Right lung (tissue), 5 donors: ENCODE data around the gene JMY. TPM values are rescaled to one million over a fixed set of nuclear protein-coding genes. Genes with fewer than 3 reads are reported as not detected.

ENCODE experiments used
- DNase-seq, 2 donors: peaks; one replicate each; pipeline ENCODE4 v3.0.0-alpha.2; 2013
- polyA plus RNA-seq, 5 donors: library from polyadenylated mRNA; unstranded; fragments of 120-200 nt; gene quantifications; one replicate each; pipeline versions ENCODE4 v1.2.1 to v1.2.3, GENCODE V29; 2013; ENCODE audit warnings: inconsistent platforms in 1 of 5, low replicate concordance in 1 of 5; ENCODE audit not compliant: insufficient read length in 5 of 5, insufficient read depth in 1 of 5

The JMY gene
- polyA plus RNA-seq, 5 donors, result 9.4 to 20.5 (median 18.8) TPM

DNA sequence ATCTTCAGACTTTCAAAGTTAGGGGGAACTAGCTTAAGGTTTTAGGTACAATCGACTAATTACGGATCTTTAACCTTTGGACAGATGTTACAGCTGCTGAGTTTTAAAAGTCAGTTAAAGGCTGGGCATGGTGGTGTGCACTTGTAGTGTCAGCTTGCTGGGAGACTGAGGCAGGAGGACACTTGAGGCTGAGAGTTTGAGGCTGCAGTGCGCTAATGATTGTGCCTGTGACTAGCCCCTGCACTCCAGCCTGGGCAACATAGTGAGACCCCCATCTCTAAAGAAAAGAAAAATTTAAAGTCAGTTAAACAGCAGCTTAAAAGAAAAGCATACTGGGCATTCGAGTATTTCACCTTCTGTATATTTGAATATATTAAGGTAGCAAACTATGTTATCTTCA is 51.4 kb downstream of the JMY start:
- no peak for DNase-seq

GRCh38 chr5:79287907-79288306 is 52.0 kb downstream of the JMY start:
- DNase-seq, result no peak

DNA sequence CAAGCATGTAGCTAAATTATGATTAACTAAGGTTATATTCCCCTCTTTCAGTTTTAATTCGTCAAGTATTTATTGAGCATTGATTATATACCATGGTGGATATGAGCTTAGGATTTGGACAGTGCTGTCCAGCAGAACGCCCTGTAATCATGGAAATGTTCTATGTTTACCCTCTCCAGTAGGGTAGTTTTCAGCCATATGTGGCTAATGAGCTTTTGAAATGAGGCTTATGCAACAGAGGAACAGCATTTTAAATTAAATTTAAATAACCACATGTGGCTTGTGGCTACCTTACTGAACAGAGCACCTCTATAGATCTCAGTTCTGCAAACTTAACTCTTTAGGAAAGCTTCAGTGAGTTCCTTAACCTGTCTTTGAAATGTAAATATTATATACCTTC is 59.1 kb downstream of the JMY start:
- DNase-seq, result no peak

- peak; percentile 20 to 22 for DNase-seq
Observed at GRCh38 chr5:79297661-79298060, 61.7 kb downstream of the JMY start.

- no peak for DNase-seq
Observed at GRCh38 chr5:79301046-79301712, 65.2 kb downstream of the JMY start.

- DNase-seq, result no peak
Observed at GRCh38 chr5:79302454-79302853, 66.5 kb downstream of the JMY start.

DNA sequence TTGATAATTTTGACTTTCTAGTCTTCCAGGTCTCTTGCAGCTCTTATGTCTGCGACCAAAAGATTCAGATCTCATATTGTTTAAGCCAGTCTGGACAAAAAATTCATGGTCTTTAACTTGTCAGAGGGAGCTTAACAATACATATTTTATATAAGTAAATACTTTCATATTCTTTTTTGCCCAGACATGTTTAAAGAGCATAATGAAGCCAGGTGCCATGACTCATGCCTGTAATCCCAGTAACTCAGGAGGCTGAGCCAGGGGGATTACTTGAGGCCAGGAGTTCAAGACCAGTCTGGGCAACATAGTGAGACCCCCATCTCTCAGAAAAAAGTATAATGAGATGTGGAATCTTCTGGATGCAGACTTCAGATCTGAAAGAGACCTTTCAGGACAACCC is 69.8 kb downstream of the JMY start:
- DNase-seq, result no peak

GRCh38 chr5:79318935-79319614 is 83.1 kb downstream of the JMY start:
- DNase-seq, result no peak

DNA sequence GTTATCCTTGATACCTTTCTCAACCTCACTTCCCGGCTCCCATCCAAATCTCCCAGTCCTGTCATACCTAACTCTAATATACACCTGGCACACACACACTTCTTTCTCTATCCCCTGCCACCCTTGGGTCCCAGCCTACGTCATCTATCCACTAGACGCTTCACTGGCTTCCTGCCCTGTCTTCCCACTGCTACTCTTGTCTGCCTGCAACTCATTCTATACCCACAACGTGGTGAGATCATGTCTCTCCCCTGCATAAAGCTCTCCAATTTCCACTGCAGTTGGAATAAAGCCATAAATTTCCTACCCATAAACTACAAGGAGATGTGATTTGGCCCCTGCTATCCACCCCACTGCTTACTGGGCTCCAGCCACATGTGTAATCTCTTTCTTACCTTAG is 93.5 kb downstream of the JMY start:
- no peak for DNase-seq

DNA sequence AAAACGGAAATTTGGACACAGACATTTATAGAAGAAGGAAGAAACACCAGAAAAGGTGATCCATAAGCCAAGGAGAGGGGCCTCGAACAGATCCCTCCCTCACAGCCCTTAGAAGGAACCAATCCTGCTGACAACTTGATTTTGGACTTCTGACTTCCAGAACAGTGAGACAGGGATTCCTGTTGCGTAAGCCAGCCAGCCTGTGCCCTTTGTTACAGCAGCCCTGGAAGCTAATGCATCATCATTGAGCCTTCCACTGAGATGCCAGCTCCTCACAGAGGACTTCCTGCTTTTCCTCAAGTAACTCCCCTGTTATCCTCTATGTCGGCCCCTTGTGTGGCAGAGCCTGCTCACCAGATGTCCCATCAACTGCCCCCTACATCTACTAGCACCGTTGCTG is 94.1 kb downstream of the JMY start:
- no peak for DNase-seq

GRCh38 chr5:79333852-79334557 is 98.1 kb downstream of the JMY start:
- DNase-seq, result no peak

DNA sequence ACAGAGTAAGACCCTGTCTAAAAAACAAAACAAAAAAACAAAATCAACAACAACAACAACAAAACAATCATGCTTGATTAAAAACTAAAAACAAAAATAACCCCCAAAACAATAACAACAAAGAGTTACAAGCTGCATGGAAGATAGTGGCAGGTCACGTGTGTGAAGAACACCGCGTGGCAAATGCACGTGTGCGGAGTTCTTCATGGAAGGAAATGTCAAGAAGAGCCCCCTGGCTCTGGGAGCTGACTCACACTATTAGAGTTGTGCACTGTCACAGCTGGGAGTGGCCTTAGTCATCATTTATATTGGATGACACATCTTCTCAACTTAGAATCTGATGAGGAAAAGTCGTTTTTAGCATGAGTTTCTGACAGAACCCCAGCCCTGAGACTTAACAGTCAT is 110.5 kb downstream of the JMY start:
- no peak for DNase-seq

GRCh38 chr5:79349047-79349446 is 113.1 kb downstream of the JMY start:
- DNase-seq, result no peak

- DNase-seq, result no peak
Observed at GRCh38 chr5:79349881-79350280, 114.0 kb downstream of the JMY start.

DNA sequence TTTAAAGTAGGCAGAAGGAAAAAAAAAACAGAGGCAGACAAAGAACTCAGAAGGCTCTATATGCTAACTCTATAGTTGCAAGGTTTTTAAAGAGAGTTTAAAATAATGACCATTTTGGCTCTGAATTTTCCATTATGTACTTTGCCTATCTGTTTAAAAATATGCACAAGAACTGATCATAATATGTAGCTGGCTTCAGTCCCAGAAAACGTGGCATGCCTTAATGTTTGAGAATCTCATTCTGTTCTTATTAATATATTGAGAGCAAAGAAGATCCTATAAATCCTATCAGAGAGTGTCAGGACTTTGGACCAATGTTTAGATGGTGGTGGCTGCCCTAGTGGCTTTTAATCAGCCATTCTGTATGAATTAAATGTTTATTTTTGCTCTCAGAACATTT is 121.5 kb downstream of the JMY start:
- DNase-seq, result peak; percentile 2

Other genes with a start within 250 kb of the JMY start
- gene DMGDH, start 166.5 kb upstream of the JMY start, polyA plus RNA-seq, result 1 to 10 TPM; 1.4 to 2.9 (median 1.9) TPM
- gene BHMT2, start 166.4 kb upstream of the JMY start, polyA plus RNA-seq, result 1 to 10 TPM; 1.4 to 2.3 (median 1.9) TPM
- gene BHMT, start 124.3 kb upstream of the JMY start, polyA plus RNA-seq, result 1 to 10 TPM in 1 of 5 donors, under 1 TPM in 4; 0.26 to 1.3 (median 0.33) TPM